GM18520 (cell line): ENCODE measurements around the gene TIMP2.
"Not testable (repeated sequence)": the region's sequence is repeated elsewhere in the genome, so short reads cannot be mapped to it uniquely, and the experiment has no call there.

ENCODE experiments used
- ATAC-seq: cut with Tn5 transposase; IDR thresholded peaks from one replicate; pipeline ENCODE4 v1.9.1; 2021; ENCODE audit not compliant: unreplicated experiment

TIMP2 gene, protein sequence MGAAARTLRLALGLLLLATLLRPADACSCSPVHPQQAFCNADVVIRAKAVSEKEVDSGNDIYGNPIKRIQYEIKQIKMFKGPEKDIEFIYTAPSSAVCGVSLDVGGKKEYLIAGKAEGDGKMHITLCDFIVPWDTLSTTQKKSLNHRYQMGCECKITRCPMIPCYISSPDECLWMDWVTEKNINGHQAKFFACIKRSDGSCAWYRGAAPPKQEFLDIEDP

DNA sequence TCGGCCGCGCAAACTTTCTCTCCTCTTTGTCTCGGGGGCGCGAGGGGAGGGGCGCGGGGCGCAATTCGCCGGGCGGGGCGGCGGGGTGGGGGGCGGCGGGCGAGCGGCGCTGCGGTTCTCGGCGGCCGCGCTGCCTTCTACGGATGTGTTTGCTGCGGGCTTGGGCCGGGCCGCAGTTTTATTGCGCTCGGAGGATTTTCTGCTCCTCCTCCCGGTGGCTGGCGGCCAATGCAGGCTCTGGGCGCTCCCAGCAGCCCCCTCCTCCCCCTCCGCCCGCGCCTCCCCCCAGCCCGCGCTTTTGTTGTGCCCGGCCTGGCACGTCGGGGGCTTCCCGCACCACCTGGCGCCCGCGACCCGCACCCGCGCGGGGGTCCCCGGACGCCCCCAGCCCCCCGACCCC is at the start of gene TIMP2:
Gene TIMP2, minus strand, starts transcription at position 154 of the 400 bp plus-strand sequence. CDS start 299 bp downstream, outside the sequence.
- no peak for ATAC-seq

DNA sequence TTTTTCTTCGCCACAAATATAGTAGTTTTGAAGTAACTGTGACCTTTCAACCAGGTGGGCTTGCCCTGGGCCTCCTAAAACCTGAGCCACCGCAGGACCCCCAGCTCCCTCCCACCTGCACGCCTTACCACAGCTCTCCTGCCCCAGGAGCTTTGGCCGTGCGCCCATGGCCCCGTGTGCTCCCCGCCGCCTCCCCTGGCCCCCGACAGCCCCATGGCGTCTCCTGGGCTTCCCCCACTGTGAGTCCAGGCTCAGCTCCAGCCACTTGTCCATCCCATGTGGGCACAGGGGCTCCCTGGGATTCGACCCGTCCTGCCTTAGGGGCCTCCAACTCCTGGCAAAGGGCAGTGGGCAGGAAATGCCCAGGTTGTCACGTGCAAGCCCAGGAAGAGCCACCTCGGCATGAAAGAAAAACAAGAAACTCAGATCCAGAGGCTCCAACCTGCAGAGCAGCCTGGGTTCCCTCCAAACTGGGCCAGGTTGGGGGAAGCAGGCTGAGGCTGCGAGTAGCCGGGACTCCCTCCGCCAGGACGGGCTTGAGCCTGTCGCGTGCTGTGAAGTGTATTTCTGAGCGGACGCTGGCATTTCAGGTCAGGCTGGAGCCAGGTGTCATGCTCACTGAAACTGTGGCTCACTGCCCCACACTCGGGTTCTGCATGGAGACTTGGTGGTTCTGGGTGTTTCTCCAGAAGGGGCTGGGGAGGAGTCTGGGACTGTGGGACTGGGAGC is 48.8 kb upstream of the TIMP2 start:
- no peak for ATAC-seq

DNA sequence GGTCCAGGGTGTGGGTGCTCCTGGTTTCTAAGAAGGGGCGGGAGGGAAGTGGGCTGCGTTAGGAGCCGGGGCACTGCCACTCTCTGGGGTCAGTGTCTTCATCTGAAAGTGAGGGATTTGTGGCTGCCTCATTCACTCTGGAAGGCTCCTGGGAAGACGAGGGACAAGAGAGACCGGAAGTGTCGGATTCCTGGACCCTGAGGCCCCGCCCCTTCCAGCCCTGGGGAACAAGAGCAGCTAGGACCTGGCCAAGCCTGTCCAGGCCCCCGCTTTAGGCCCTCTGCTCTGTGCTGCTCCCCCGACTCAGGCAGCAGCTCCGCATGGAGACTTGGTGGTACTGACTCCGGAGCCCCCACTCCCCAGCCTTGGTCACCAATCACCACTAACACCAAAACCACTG is 48.0 kb upstream of the TIMP2 start:
- ATAC-seq = no peak

DNA sequence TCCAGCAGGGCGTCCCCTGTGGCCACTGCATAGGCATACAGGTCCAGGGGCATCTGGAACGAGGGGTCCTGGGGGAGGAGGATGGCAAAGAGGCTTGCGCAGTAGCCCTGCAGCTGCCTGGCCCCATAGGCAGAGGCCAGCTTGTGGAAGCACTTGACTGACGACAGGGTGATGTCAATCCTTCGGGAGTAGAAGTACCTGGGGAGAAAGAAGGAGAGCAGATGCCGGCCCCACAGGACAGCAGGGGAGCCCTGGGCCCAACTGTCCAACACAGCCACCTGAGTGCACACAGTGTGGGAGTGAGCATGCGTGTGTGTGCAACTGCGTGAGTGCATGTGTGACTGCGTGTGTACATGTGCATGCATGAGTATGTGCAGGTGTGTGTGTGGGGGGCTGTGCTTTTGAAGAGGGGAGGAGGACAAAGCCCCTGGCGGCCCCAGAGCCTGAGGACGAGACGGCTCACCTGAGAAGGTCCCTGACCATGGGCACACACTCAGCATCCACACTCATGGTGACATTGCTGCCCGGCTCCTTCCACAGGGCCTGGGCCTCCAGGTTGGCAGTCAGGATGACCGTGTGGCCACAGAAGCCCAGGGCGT is 47.4 kb upstream of the TIMP2 start:
- no peak for ATAC-seq

DNA sequence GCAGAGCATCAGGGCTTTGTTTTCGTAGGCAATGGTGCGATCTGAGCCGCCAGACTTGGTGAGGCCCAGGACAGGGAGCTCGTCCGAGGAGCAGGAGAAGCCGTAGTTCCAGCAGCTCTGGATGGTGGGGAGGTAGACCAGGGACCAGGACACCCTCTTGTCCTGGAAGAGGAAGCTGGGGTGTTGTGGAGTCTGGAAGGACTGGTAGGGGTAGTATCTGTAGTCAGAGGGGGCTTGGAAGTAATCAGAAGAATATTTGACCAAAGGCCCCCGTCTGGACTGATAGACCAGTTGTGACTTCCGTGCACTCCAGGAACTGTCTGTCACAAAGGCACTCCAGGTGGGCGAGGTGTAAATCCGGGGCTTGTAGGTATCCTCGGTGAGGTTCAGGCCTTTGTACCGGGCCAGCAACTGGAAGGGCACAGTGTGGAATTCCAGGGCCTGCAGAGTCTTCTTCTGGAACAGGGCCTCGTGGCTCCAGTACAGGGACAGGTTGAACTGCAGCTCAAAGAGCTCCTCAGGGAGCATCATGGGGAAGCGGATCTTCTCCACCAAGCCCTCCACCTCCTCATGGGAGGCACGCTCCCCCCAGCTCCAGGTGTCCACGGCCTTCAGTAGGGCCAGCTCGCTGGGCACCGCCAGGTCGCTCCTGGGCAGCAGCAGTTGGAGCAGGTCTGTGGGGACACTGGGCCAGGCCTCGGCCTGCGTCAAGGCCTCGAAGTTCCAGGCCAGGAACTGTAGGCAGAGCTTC is 46.7 kb upstream of the TIMP2 start:
- no peak for ATAC-seq

DNA sequence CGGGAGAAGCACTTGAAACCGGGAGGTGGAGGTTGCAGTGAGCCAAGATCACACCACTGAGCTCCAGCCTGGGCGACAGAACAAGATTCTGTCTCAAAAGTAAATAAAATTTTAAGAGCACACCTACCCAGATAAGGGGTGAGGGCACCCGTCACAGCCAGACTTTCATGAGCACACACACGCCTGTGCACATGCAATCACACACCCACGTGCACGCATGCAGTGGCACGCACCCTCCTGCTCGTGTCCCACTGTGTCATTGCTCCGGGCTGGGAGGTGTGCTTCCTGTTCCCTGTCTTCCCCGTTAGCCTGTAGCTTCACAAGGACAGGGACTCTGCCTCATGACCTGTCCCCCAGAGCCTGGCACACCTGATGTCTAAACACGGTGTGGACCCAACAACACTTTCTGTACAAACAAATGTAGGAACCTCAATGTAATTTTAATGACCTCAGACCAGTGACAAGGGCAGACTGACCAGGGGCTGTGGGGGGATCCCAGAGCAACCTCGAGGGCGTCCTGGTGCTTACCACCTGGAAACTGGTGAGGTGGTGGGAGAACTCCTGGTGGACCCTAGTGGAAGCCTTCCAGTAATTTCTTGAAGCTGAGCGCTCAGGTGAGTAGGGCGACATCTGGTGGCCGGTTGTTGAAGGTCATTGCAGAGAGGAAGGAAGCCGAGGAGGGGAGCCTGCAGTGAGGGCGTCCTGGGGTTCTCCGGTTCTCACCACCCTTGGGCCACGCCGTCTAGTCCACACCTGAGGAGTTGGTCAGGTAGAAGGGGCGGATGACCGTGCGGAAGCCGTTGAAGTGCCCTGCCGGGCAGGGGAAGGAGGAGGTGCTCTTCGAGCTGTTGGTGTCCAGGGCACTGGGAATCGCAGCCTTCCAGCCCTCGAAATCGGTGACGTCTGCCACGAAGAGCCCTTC is 45.9 kb upstream of the TIMP2 start:
- ATAC-seq = no peak

DNA sequence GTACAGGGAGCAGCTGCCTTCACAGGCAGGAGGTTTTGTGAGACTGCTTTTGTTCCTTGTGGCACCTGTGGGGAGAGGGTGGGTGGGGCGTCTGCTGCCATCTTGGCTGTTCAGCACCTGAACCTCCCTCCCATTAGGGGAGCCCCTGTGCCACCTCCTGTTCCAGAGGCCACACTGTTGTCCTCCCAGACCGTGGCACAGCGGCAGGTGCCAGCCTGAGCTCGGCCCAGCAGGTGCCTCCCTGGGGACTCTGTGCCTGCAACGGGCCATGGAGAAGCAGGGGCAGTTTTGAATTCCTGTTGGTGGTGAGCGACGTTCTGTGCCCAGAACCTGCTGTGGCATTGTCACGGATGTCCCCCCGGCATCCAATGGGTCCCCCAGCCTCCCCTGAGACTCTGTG is 44.7 kb upstream of the TIMP2 start:
- ATAC-seq = no peak

DNA sequence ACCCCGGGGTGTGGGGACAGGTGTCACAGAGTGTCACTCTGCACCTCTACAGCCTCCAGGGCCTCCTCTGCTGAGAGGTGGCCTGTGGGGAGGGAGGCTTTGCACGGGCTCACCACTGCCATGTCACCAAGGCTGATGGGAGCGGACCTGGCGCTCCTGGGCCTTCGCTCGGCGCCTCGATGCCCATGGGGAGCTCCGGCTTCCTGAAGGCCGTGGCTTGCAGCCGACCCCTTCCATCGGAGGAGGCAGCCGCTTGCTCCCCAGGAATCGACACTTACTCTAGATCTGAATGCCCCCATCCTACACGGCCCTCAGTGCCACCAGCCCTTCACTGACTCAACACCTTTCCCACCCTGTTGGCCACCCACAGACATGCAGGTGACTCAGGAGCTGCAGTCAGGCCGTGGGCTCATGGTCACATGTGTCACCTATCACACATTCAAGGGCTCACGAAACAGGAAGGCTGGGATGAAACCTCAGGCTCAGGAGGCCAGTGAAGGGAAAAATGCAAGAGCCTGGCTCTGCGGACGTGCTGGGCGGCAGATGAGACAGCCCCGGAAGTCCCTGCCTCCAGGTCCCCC is 42.7 kb upstream of the TIMP2 start:
- ATAC-seq = no peak

DNA sequence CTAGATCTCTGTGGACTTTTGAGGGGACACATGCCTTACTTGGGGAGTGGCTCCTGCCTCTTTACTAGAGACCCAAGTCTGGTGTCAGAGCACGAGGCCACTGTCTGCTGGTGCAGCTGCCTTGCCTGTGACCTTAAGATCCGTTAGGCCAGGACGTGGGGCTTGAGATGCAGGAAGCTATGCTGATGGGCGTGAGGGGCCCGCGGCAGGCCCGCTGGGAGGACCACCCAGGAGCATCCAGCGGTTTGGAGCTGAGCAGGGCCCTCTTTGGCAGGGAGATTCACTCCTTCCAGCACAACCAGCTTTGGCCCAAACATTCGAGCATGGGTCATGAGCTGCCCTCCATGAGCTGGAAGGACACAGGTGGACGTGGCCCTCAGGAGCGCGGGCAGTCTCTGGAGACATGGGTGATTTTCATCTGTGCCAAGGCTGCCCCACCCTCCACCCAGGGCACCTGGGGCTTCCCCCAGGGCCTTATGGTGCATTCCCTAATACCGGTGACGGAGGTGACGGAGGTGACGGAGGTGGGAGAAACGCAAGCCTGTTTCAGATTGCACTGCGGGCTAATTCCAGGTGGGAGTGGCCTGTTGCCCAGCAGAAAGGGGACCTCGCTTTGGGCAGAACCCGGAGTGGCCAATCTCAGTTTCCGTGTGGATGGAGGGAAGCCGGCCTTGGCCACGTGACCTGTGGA is 41.9 kb upstream of the TIMP2 start:
- no peak for ATAC-seq

DNA sequence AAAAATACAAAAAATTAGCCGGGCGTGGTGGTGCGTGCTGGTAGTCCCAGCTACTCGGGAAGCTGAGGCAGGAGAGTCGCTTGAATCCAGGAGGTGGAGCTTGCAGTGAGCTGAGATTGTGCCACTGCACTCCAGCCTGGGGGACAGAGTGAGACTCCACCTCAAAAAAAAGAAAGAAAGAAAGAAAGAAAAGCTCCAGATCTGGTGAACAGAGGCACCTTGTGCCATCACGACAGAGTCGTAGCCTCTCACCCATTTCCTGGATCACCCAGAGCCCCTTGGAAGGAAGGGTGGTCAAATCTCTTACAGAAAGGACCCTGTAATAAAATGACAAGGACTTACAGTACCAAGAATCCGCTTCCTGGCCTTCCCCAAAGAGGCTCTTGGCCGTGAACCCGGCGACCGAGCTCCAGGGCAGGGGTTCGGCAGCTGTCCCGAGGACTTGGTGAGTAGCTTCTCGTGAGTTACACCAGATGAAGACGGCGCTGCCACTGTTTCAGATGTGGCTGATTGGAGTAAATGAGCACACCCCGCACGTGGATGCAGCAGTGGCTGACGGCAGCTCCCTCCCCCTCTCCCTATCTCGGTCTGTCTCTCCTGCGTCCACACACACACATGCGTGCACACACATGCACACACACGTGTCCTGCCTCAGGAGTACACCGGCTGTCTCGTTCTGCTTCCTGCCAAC is 41.1 kb upstream of the TIMP2 start:
- ATAC-seq = no peak

DNA sequence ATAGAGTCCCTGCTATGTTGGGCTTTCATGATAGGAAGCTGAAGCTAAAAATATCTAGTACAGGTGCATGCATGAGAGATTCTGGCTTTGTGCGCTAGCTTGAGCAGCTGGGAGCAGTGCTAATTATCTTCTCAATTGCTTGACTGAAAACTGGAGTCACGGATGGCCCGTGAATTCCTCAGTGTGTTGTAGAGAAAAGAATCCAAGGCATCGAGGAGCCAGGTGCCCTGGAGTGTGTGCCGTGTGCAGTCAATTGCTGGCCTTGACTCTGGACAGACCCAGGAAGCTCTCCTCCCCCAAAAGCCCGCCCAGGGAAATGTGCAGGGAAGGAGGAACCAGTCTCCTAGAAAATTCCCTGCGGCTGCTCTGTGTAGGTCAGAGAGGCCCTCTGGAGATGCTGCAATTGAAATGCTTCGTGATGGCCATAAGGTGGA is 40.3 kb upstream of the TIMP2 start:
- no peak for ATAC-seq

DNA sequence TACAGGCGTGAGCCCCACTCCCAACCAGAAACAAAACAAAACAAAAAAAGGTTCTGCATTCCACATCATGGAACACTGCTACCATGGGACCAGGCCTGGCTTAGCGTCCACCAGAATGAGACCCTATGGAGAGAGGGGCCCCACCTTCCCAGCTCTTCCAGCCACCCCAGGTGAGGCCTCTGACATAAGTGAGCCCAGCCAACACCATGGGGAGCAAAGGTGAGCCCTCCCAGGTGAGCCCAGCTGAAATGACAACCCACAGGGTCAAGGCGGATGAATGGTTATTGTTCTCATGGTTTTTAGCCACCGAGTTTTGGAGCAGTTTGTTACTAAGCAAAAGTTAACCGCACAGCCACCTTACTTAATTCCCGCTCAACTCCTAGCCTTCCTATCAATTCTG is 38.2 kb upstream of the TIMP2 start:
- no peak for ATAC-seq

DNA sequence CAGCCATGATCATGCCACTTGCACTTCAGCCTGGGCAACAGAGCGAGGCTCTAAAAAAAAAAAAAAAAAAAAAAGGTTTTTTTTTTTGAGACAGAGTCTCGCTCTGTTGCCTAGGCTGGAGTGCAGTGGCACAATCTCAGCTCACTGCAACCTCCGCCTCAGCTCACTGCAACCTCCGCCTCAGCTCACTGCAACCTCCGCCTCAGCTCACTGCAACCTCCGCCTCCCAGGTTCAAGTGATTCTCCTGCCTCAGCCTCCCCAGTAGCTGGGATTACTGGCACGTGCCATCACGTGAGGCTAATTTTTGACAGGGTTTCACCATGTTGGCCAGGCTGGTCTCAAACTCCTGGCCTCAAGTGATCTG is 37.8 kb upstream of the TIMP2 start:
- ATAC-seq = not testable (repeated sequence)

DNA sequence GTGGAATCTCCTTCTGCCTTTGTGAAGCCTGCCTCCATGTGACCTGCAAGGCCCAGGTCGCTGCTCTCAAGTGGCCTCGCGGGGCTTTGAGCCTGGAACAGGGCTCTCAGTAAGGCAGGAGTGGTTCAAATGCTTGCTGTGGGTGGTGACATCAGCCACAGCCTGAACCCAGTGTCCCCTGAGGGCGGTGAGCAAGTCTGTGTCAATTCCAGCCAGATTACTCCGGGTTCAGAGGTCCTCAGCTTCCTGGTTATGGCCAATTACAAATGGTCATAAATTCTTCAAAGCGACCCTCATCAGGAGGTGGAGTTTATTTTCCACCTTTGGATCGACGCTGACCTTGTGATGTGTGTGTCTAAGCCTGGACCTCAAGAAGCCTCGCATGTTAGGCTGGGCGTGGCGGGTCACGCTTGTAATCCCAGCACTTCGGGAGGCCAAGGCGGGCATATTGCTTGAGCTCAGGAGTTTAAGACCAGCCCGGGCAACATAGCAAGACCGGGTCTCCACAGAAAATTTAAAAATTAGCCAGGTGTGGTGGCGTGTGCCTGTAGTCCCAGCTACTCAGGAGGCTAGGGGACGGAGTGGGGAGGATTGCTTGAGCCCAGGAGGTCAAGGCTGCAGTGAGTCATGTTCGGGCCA is 37.3 kb upstream of the TIMP2 start:
- ATAC-seq = no peak

DNA sequence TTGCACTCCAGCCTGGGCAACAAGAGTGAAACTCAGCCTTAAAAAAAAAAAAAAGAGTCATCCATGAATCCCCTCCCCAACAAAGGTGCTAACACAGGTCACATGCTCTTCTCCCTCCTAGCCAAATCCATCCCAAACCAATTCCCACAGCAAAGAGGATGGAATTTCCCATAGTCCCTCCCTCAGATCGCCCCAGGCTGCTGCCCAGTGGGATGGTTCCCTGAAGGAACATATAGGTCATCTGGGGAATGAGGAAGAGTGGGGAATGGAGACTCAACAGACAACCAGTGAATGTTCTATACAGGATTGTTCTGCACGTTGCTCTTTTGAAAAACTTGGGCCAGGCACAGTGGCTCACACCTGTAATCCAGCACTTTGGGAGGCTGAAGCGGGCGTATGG is 36.4 kb upstream of the TIMP2 start:
- no peak for ATAC-seq

DNA sequence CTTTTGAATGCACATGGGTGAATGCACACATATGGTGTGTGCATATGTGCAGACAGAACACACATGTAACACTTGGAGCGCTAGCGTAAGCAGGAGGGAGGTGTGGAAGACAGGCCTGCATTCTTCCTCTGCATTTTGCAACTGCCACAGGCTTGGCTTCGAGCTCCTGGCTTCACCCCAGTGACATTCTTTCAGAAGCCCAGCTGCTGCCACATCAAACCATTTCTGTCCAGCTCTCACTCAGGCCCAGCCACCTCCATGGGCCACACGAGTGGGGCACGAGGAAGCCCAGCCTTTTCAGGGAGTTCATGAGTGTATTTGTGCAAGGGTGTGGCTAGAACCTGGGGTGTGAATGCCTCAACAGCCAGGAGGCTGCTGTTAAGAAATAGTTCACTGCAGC is 35.7 kb upstream of the TIMP2 start:
- ATAC-seq = no peak

DNA sequence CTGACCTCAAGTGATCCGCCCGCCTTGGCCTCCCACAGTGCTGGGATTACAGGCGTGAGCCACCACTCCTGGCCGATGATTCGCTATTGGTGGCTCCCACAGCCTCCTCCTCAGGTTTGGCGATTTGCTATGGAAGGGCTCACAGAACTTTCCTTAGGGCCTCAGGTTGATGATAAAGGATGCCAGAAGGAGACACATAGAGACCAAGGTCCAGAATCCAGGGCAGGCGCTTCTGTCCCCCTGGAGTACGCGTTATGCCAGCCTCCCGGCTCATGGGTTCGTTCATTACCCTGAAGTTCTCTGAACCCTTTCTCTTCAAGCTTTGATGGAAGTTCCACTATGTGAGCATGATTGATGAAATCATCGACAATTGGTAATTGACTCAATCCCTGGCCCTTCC is 34.6 kb upstream of the TIMP2 start:
- no peak for ATAC-seq

DNA sequence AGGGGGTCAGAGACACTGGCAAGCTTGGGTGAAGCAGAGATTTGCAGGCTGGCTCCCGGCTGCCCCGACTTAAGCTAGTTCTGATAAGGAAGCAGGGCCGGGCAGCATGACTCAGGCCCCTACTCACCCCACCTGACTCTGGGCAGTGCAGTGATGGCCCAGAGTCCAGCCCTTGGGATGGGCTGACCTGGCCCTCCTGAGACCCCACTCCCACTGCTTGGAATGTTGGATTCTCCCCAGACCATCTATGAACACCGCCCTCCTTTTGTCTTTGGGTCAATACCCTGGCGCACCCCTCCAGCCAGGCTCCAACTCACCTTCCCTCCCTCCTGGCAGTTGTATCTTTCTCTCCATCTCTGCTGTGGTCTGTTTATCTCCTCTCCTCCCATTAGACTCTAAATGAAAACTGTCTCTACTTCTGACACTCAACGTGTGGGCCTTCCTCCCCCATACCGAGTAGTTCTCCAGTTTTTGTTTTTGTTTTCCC is 33.5 kb upstream of the TIMP2 start:
- no peak for ATAC-seq

DNA sequence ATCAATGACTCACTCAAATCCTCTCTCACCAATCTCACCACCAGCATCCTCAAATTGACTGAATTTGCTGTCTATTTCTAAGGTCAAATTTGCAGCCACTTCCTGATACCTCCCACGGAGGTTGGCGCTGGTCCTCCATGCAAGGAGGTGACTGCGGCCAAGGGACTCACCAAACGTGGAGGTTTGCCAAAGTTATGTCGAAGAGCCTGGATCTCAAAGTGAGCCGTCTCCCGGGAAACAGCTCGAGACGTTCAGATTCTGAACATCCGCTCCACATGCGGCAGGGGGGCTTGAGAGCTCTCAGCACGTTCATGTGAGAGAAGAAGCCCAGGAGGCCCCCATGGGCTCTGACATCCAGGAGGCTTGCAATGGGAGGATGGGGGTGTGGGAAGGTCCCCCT is 31.9 kb upstream of the TIMP2 start:
- no peak for ATAC-seq
